H1 (cell line): ENCODE data around the gene CBS. TPM values are rescaled to one million over a fixed set of nuclear protein-coding genes. Genes with fewer than 3 reads are reported as not detected.

Experiments used
- CHD7 ChIP-seq: fragments of 300-600 bp; sonication (generic); IDR thresholded peaks from 2 replicates; pipeline ENCODE4 v1.7.1; 2012; ENCODE audit warnings: low read length, moderate library complexity, mild to moderate bottlenecking, inconsistent platforms; ENCODE audit not compliant: insufficient replicate concordance
- EGR1 ChIP-seq: IDR thresholded peaks from 2 replicates; pipeline ENCODE4 v1.6.1; 2011; ENCODE audit warnings: low read depth, low read length, borderline replicate concordance
- EP300 ChIP-seq, 2 experiments: IDR thresholded peaks; 1 replicate in 1 of 2; 2 replicates in 1 of 2; pipeline ENCODE4 v1.6.1; 2011 to 2012; ENCODE audit warnings: low read depth in 2 of 2, low read length in 2 of 2, mild to moderate bottlenecking in 2 of 2, borderline replicate concordance in 1 of 2, inconsistent platforms in 1 of 2, moderate library complexity in 1 of 2
- KDM1A ChIP-seq: fragments of 200-600, 300-600 bp; sonication (generic); IDR thresholded peaks from 2 replicates; pipeline ENCODE4 v1.7.1; 2016; ENCODE audit warnings: mild to moderate bottlenecking, low read length, borderline replicate concordance
- NRF1 ChIP-seq: IDR thresholded peaks from 2 replicates; pipeline ENCODE4 v1.6.1; 2011; ENCODE audit warnings: mild to moderate bottlenecking, low read depth, low read length, improper control_type of control experiment
- PHF8 ChIP-seq: fragments of 200-600 bp; sonication (generic); conservative IDR thresholded peaks from 2 replicates; pipeline ENCODE4 v1.7.1; 2012; ENCODE audit warnings: low read depth, mild to moderate bottlenecking, inconsistent platforms, low read length, moderate library complexity
- RBBP5 ChIP-seq: IDR thresholded peaks from 2 replicates; pipeline ENCODE4 v1.7.1; 2012; ENCODE audit warnings: low read depth, mild to moderate bottlenecking, inconsistent platforms, low read length, moderate library complexity, borderline replicate concordance
- SIX5 ChIP-seq: IDR thresholded peaks from 2 replicates; pipeline ENCODE4 v1.6.1; 2011; ENCODE audit warnings: mild to moderate bottlenecking, low read depth, low read length
- USF2 ChIP-seq: IDR thresholded peaks from 2 replicates; pipeline ENCODE4 v1.6.1; 2011; ENCODE audit warnings: low read length, improper control_type of control experiment
- polyA plus RNA-seq, 7 experiments: library from polyadenylated mRNA; depleted of rRNA in 3 of 7; stranded (reverse) in 5 of 7; unstranded in 2 of 7; fragments of >200 nt in 5 of 7; fragments of 200-250 nt in 2 of 7; gene quantifications; 1 replicate in 5 of 7; 2 replicates in 1 of 7; 4 replicates in 1 of 7; pipeline versions ENCODE4 v1.2.1 to v1.2.3, GENCODE V29; 2011 to 2013; ENCODE audit warnings: missing spikeins in 2 of 7, mixed read lengths in 2 of 7
- total RNA-seq: library from RNA; stranded (reverse); fragmentation: NEBNext Ultra II Directional; extraction: Animal tissue kit (Norgen Biotek cat#: 25700); gene quantifications from 2 replicates; pipeline ENCODE4 v1.2.1, GENCODE V29; 2021

The CBS gene
- total and polyA plus RNA-seq, 2 of the 8 experiments (the other 6 are each of a cell fraction or from before 2014, with no cell fraction given) = 114 to 455 TPM

- TF ChIP-seq CHD7 (no peak), KDM1A (no peak), RBBP5 (no peak), EGR1 (no peak), SIX5 (no peak), PHF8 (no peak), EP300 (IDR thresholded peaks at IDR 0.05; ENCODE audit: borderline replicate concordance in 1 of 2, low read depth in 2 of 2, low read length in 2 of 2) (no peak), USF2 (no peak), NRF1 (no peak)
Measured at GRCh38 chr21:43024439-43025136, 51.0 kb downstream of the CBS start (continued).
